ENCODE data around the gene UBR4.

- TF ChIP-seq CTCF (optimal IDR thresholded peaks at IDR 0.05 in 1 of 3, IDR thresholded peaks at IDR 0.05 in 1 of 3, conservative IDR thresholded peaks at IDR 0.05 in 1 of 3; ENCODE audit: extremely low read depth in 1 of 3, insufficient read depth in 2 of 3, low read length in 3 of 3) (no peak), EZH2 (IDR thresholded peaks at IDR 0.05; ENCODE audit: low read length) (no peak)
Observed at GRCh38 chr1:19164274-19165015, 45.6 kb downstream of the UBR4 start.

Data from keratinocyte (primary cell).